GM23248 (cell line): Measurements from ENCODE around the gene AKT3. TPM values are rescaled to one million over a fixed set of nuclear protein-coding genes. Genes with fewer than 3 reads are reported as not detected.

Experiments used
- DNase-seq: peaks from one replicate; pipeline ENCODE4 v3.0.0-alpha.2; 2015
- H2AFZ ChIP-seq: fragments of 200-600 bp; sonication (generic); 2 replicates; pipeline ENCODE4 v1.6.1; 2016; ENCODE audit warnings: antibody characterized with exemption
- H3F3A ChIP-seq: fragments of 200-600 bp; sonication (generic); 2 replicates; pipeline ENCODE4 v1.6.1; 2016; ENCODE audit warnings: mild to moderate bottlenecking, antibody characterized with exemption, mixed run types; ENCODE audit not compliant: insufficient read depth
- H3K27ac ChIP-seq: fragments of 200-600 bp; sonication (generic); 2 replicates; pipeline ENCODE4 v1.5.1; 2016; ENCODE audit warnings: mild to moderate bottlenecking
- H3K27me3 ChIP-seq: fragments of 200-600 bp; sonication (generic); replicated peaks from 2 replicates; pipeline ENCODE4 v1.6.1; 2016; ENCODE audit warnings: mild to moderate bottlenecking; ENCODE audit not compliant: insufficient read depth
- H3K36me3 ChIP-seq: fragments of 200-600 bp; sonication (generic); 2 replicates; pipeline ENCODE4 v1.6.1; 2016; ENCODE audit warnings: low read depth, mild to moderate bottlenecking
- H3K4me1 ChIP-seq: fragments of 200-600 bp; sonication (generic); 2 replicates; pipeline ENCODE4 v1.6.1; 2016; ENCODE audit warnings: mild to moderate bottlenecking; ENCODE audit not compliant: insufficient read depth
- H3K4me2 ChIP-seq: fragments of 200-600 bp; sonication (generic); one replicate; pipeline ENCODE4 v1.6.1; 2016; ENCODE audit warnings: mild to moderate bottlenecking; ENCODE audit not compliant: unreplicated experiment
- H3K4me3 ChIP-seq: fragments of 200-600 bp; sonication (generic); 2 replicates; pipeline ENCODE4 v1.5.1; 2016; ENCODE audit warnings: mild to moderate bottlenecking
- H3K79me2 ChIP-seq: fragments of 200-600 bp; sonication (generic); 2 replicates; pipeline ENCODE4 v1.6.1; 2016; ENCODE audit warnings: mild to moderate bottlenecking; ENCODE audit not compliant: insufficient read depth
- H3K9ac ChIP-seq: fragments of 200-600 bp; sonication (generic); 2 replicates; pipeline ENCODE4 v1.6.1; 2016; ENCODE audit warnings: mild to moderate bottlenecking
- H3K9me2 ChIP-seq: fragments of 200-600 bp; sonication (generic); 2 replicates; pipeline ENCODE4 v1.6.1; 2016; ENCODE audit warnings: mixed run types, mild to moderate bottlenecking, moderate library complexity; ENCODE audit not compliant: insufficient read depth
- H3K9me3 ChIP-seq: fragments of 200-600 bp; sonication (generic); one replicate; pipeline ENCODE4 v1.6.1; 2017; ENCODE audit warnings: low read depth
- H4K20me1 ChIP-seq: fragments of 200-600 bp; sonication (generic); 2 replicates; pipeline ENCODE4 v1.6.0; 2016; ENCODE audit not compliant: insufficient read depth
- EZH2 ChIP-seq: fragments of 200-600 bp; sonication (generic); IDR thresholded peaks from 2 replicates; pipeline ENCODE4 v1.6.1; 2018; ENCODE audit warnings: antibody characterized with exemption, mild to moderate bottlenecking; ENCODE audit not compliant: insufficient read depth, poor library complexity, severe bottlenecking
- EZH2phosphoT487 ChIP-seq: fragments of 200-600 bp; sonication (generic); IDR thresholded peaks from 2 replicates; pipeline ENCODE4 v1.6.1; 2018; ENCODE audit warnings: antibody characterized with exemption, moderate library complexity, mild to moderate bottlenecking, low read depth; ENCODE audit not compliant: insufficient read depth
- WGBS, 2 experiments: methylation state at CpG; one replicate each; pipeline ENCODE4 v1.1.6; 2015 to 2017; ENCODE audit warnings: low lambda C conversion rate in 2 of 2, low coverage in 1 of 2; ENCODE audit errors: missing lambda C conversion rate in 2 of 2; 5-methylcytosine and 5-hydroxymethylcytosine counted together
- in situ Hi-C: fragments of 300-500 bp; cut with MboI; formaldehyde crosslinking; loops from 2 replicates; pipeline ENCODE4 v1.15.0; 2020
- polyA plus RNA-seq: library from polyadenylated mRNA; unstranded; fragments of >200 nt; fragmentation: Nextera tagmentation; extraction: Ambion mirVana; gene quantifications from 2 replicates; pipeline ENCODE4 v1.2.1, GENCODE V29; 2016
- total RNA-seq: library from RNA; depleted of rRNA; stranded (reverse); fragments of >200 nt; shearing (Covaris generic); gene quantifications from 2 replicates; pipeline ENCODE4 v1.2.3, GENCODE V29; 2014

Gene AKT3
- total and polyA plus RNA-seq, 2 experiments from 2014 or later = 9.1 to 31.2 TPM

GRCh38 chr1:243507001-243507671 lies 342.9 kb downstream of the AKT3 start:
- H3K27me3 ChIP-seq = no peaks in the 10 kb centered on the region
- TF ChIP-seq EZH2phosphoT487 (no peak), EZH2 (no peak)
- H3K9me2 ChIP-seq = no peaks in the 10 kb centered on the region
- H4K20me1 ChIP-seq = no peaks in the 10 kb centered on the region
- H3K4me2 ChIP-seq = no peak overlapping the region
- H3K4me3 ChIP-seq = no peak overlapping the region
- no peaks in the 10 kb centered on the region for H3K9me3 ChIP-seq
- H3K4me1 ChIP-seq = no peaks in the 10 kb centered on the region
- no peak for DNase-seq
- H3K27ac ChIP-seq = no peak overlapping the region
- no peak overlapping the region for H3K9ac ChIP-seq
- WGBS, 2 experiments = 87 to 93% methylated on average over 5 of the region's 5 CpGs
- no peak overlapping the region for H2AFZ ChIP-seq
- H3K79me2 ChIP-seq = no peaks in the 10 kb centered on the region
- H3K36me3 ChIP-seq = peaks cover 10% of the 10 kb centered on the region; the same call in 1 of the 2 replicates
- H3F3A ChIP-seq = no peaks in the 10 kb centered on the region
- in situ Hi-C loops = no loop called here

DNA sequence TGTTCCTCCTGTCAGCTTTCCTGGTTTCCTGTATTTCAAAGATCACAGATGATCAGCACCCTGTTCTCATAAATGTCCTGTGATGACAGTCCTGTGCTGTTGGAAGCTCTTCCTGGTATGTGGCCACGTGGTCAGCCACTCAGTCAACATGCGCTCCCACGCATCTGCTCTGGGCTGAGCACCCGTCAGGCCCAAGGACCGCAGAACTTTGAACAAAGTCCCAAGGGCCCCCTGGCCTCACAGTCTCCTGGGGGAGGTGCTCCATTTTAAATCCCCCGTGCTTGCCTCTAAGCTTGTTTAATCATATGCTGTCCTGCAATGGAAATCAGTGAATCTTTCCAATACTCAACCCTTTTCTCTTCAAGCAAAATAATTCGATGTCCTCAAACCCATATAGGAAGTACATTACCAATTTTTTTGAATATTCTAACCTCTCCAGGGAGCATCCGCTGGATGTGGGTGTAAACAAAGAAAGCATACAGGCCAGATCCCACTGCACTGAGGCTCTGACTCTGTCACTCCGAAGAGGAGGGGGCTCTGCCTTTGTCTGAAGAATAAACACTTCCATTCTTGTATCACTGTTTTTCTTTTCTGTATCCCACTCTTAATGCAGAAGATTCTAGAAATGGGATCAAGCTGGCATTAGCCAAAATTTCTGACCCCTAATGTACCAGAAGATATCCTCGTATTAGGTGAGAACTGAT lies 343.9 kb downstream of the AKT3 start:
- Histone ChIP-seq H3K27ac (no peak overlapping the region), H3F3A (peaks cover 8% of the 10 kb centered on the region; the same call in 1 of the 2 replicates), H3K4me1 (peaks cover 6% of the 10 kb centered on the region), H4K20me1 (no peaks in the 10 kb centered on the region), H3K9me2 (no peaks in the 10 kb centered on the region), H3K4me2 (no peak overlapping the region), H3K36me3 (peaks cover under 1% of the 10 kb centered on the region; the same call in 1 of the 2 replicates), H3K79me2 (no peaks in the 10 kb centered on the region), H3K9ac (no peak overlapping the region), H2AFZ (no peak overlapping the region), H3K4me3 (no peak overlapping the region), H3K27me3 (no peaks in the 10 kb centered on the region), H3K9me3 (no peaks in the 10 kb centered on the region)
- DNase-seq = no peak
- in situ Hi-C loops = no loop called here
- WGBS, 2 experiments = 91 to 93% methylated on average over 10 of the region's 10 CpGs
- TF ChIP-seq EZH2phosphoT487 = no peak
- TF ChIP-seq EZH2 = no peak

- Histone ChIP-seq H3K79me2 (no peaks in the 10 kb centered on the region), H4K20me1 (no peaks in the 10 kb centered on the region), H3K4me1 (peaks cover 14% of the 10 kb centered on the region), H2AFZ (no peak overlapping the region), H3K27me3 (no peaks in the 10 kb centered on the region), H3K4me2 (no peak overlapping the region), H3K27ac (no peak overlapping the region), H3K9ac (no peak overlapping the region), H3K4me3 (no peak overlapping the region), H3K9me2 (no peaks in the 10 kb centered on the region), H3F3A (peaks cover 20% of the 10 kb centered on the region), H3K9me3 (no peaks in the 10 kb centered on the region), H3K36me3 (0 out of 2 replicates have a peak, but pooled peaks cover 8% of the 10 kb centered on the region)
- WGBS, 2 experiments = 96 to 97% methylated on average over 8 of the region's 8 CpGs
- in situ Hi-C loops = no loop called here
- no peak for DNase-seq
- TF ChIP-seq EZH2phosphoT487 = no peak
Measured at GRCh38 chr1:243503155-243503554, 346.9 kb downstream of the AKT3 start.

DNA sequence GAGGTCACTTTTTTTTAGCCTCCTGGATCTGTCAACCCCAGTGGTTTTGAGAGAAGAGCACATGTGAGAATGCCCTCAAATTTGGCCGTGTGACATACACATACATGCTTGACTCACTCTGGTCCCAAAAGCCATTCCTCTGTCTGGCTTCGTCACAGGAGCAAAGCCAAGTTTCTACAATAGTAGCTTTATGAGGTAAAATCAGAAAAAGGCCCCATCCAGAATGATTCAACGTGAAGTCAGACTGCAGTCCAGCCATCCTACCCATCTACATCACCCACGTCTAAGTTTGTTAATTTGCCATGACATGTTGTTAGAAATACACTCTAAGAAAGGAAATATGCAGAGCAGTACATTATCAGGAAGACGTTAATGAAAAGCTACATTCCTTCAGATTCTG lies 349.0 kb downstream of the AKT3 start:
- 2 to 4% methylated on average over 5 of the region's 5 CpGs for WGBS, 2 experiments
- H3K9me2 ChIP-seq = no peaks in the 10 kb centered on the region
- H3K9me3 ChIP-seq = no peaks in the 10 kb centered on the region
- 0 out of 2 replicates have a peak, but pooled peaks cover 8% of the 10 kb centered on the region for H3K36me3 ChIP-seq
- H3K79me2 ChIP-seq = no peaks in the 10 kb centered on the region
- DNase-seq = peak; percentile 96
- H4K20me1 ChIP-seq = no peaks in the 10 kb centered on the region
- H3K4me3 ChIP-seq = no peak overlapping the region
- in situ Hi-C loops = no loop called here
- peak overlapping the region; percentile 15 for H3K4me2 ChIP-seq
- peaks cover 20% of the 10 kb centered on the region for H3F3A ChIP-seq
- no peak overlapping the region for H2AFZ ChIP-seq
- no peak for TF ChIP-seq EZH2phosphoT487
- no peak for TF ChIP-seq EZH2
- H3K27ac ChIP-seq = peak overlapping the region; percentile 59
- peaks cover 18% of the 10 kb centered on the region for H3K4me1 ChIP-seq
- no peaks in the 10 kb centered on the region for H3K27me3 ChIP-seq
- no peak overlapping the region for H3K9ac ChIP-seq
